Neural cell (in vitro differentiated cells): Measurements from ENCODE around the gene HSD17B4. TPM values are rescaled to one million over a fixed set of nuclear protein-coding genes. Genes with fewer than 3 reads are reported as not detected.
"Not testable (repeated sequence)": the region's sequence is repeated elsewhere in the genome, so short reads cannot be mapped to it uniquely, and the experiment has no call there.

ENCODE experiments used
- H2AFZ ChIP-seq: fragments of 200-600, 300-800 bp; sonication (generic), shearing (Covaris generic); 2 replicates; pipeline ENCODE4 v1.6.0; 2014; ENCODE audit warnings: low read depth, mild to moderate bottlenecking, antibody characterized with exemption, low read length, moderate library complexity
- H3F3A ChIP-seq: fragments of 200-600 bp; shearing (Covaris generic); 2 replicates; pipeline ENCODE4 v1.6.1; 2016; ENCODE audit warnings: mild to moderate bottlenecking, moderate library complexity, mixed read lengths, antibody characterized with exemption, low read length; ENCODE audit not compliant: insufficient read depth, poor library complexity, severe bottlenecking
- H3K27ac ChIP-seq: fragments of 200-600, 300-800 bp; sonication (generic), shearing (Covaris generic); 2 replicates; pipeline ENCODE4 v1.5.1; 2014; ENCODE audit warnings: mild to moderate bottlenecking, low read length, moderate library complexity
- H3K27me3 ChIP-seq: fragments of 300-800, 200-600 bp; sonication (generic), shearing (Covaris generic); 2 replicates; pipeline ENCODE4 v1.6.0; 2014; ENCODE audit warnings: mild to moderate bottlenecking, low read depth, low read length, moderate library complexity; ENCODE audit not compliant: insufficient read depth
- H3K36me3 ChIP-seq: fragments of 300-800, 200-600 bp; sonication (generic), shearing (Covaris generic); 2 replicates; pipeline ENCODE4 v1.5.1; 2014; ENCODE audit warnings: mild to moderate bottlenecking, antibody characterized with exemption, low read length, moderate library complexity; ENCODE audit not compliant: insufficient read depth
- H3K4me2 ChIP-seq: fragments of 300-800, 200-600 bp; sonication (generic), shearing (Covaris generic); 2 replicates; pipeline ENCODE4 v1.6.0; 2014; ENCODE audit warnings: mild to moderate bottlenecking, low read length
- H3K4me3 ChIP-seq: fragments of 300-800, 200-600 bp; sonication (generic), shearing (Covaris generic); 2 replicates; pipeline ENCODE4 v1.5.1; 2014; ENCODE audit warnings: mild to moderate bottlenecking, low read length, moderate library complexity
- H3K79me2 ChIP-seq: fragments of 200-600 bp; shearing (Covaris generic); replicated peaks from 2 replicates; pipeline ENCODE4 v1.6.0; 2014; ENCODE audit warnings: mild to moderate bottlenecking, low read length, moderate library complexity; ENCODE audit not compliant: insufficient read depth
- H3K9ac ChIP-seq: fragments of 300-800, 200-600 bp; sonication (generic), shearing (Covaris generic); 2 replicates; pipeline ENCODE4 v1.6.1; 2016; ENCODE audit warnings: mild to moderate bottlenecking, low read length, mixed read lengths
- H3K9me2 ChIP-seq: fragments of 200-600 bp; shearing (Covaris generic); 2 replicates; pipeline ENCODE4 v1.6.1; 2016; ENCODE audit warnings: mild to moderate bottlenecking, low read length, mixed read lengths; ENCODE audit not compliant: insufficient read depth
- H3K9me3 ChIP-seq: fragments of 200-600, 300-800 bp; sonication (generic), shearing (Covaris generic); 2 replicates; pipeline ENCODE4 v1.6.1; 2016; ENCODE audit warnings: mild to moderate bottlenecking, mixed run types, low read length, moderate library complexity, mixed read lengths
- H4K20me1 ChIP-seq: fragments of 200-600 bp; shearing (Covaris generic); 2 replicates; pipeline ENCODE4 v1.6.1; 2016; ENCODE audit warnings: mild to moderate bottlenecking, mixed run types; ENCODE audit not compliant: insufficient read depth
- CTCF ChIP-seq: fragments of 450-650 bp; IDR thresholded peaks from 2 replicates; pipeline ENCODE4 v1.5.1; 2014; ENCODE audit warnings: antibody characterized with exemption, mild to moderate bottlenecking, moderate library complexity; ENCODE audit not compliant: poor library complexity, severe bottlenecking
- EZH2 ChIP-seq: fragments of 200-600, 300-800 bp; shearing (Covaris generic), sonication (generic); IDR thresholded peaks from 2 replicates; pipeline ENCODE4 v1.6.1; 2014; ENCODE audit warnings: antibody characterized with exemption, low read length, borderline replicate concordance, mild to moderate bottlenecking; ENCODE audit not compliant: insufficient read depth, poor library complexity, severe bottlenecking
- MXI1 ChIP-seq: fragments of 450-650 bp; conservative IDR thresholded peaks from 2 replicates; pipeline ENCODE4 v1.6.1; 2014; ENCODE audit warnings: antibody characterized with exemption, mild to moderate bottlenecking; ENCODE audit not compliant: poor library complexity, severe bottlenecking
- RAD21 ChIP-seq: fragments of 450-650 bp; conservative IDR thresholded peaks from 2 replicates; pipeline ENCODE4 v1.6.1; 2014; ENCODE audit warnings: antibody characterized with exemption, mild to moderate bottlenecking, moderate library complexity
- REST ChIP-seq: IDR thresholded peaks from 2 replicates; pipeline ENCODE4 v1.6.1; 2012; ENCODE audit warnings: borderline replicate concordance
- SMC3 ChIP-seq: fragments of 450-650 bp; conservative IDR thresholded peaks from 2 replicates; pipeline ENCODE4 v1.6.1; 2014; ENCODE audit warnings: antibody characterized with exemption, mild to moderate bottlenecking, moderate library complexity; ENCODE audit not compliant: poor library complexity
- TAF1 ChIP-seq: IDR thresholded peaks from 2 replicates; pipeline ENCODE4 v1.6.1; 2012; ENCODE audit warnings: low read depth
- polyA plus RNA-seq: library from polyadenylated mRNA; depleted of rRNA; stranded (reverse); fragments of >200 nt; gene quantifications from 2 replicates; pipeline ENCODE4 v1.2.3, GENCODE V29; 2014

HSD17B4 gene
- polyA plus RNA-seq, 1 donor from 2014 or later = 244 TPM

GRCh38 chr5:119439140-119439631, 13.1 kb upstream of the HSD17B4 start:
- H3F3A ChIP-seq = no peaks in the 10 kb centered on the region
- H4K20me1 ChIP-seq = no peaks in the 10 kb centered on the region
- no peak overlapping the region for H3K27ac ChIP-seq
- H3K27me3 ChIP-seq = no peaks in the 10 kb centered on the region
- H3K9me2 ChIP-seq = no peaks in the 10 kb centered on the region
- no peak overlapping the region for H3K9ac ChIP-seq
- TF ChIP-seq SMC3 (no peak), TAF1 (no peak), CTCF (no peak), EZH2 (no peak), REST (no peak), RAD21 (no peak), MXI1 (no peak)
- H3K36me3 ChIP-seq = no peaks in the 10 kb centered on the region
- no peak overlapping the region for H3K4me2 ChIP-seq
- H3K79me2 ChIP-seq = no peaks in the 10 kb centered on the region
- no peak overlapping the region for H2AFZ ChIP-seq
- no peaks in the 10 kb centered on the region for H3K9me3 ChIP-seq
- no peak overlapping the region for H3K4me3 ChIP-seq

DNA sequence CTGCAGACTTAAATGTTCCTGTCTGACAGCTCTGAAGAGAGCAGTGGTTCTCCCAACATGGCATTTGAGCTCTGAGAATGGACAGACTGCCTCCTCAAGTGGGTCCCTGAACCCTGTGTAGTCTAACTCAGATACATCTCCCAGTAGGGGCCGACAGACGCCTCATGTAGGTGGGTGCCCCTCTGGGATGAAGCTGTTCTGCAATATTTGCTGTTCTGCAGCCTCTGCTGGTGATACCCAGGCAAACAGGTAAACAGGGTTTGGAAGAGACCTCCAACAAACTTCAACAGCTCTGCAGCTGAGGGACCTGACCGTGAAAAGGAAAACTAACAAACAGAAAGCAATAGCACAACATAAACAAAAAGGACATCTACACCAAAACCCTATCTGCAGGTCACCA, 12.7 kb upstream of the HSD17B4 start:
- not testable (repeated sequence) for H3K36me3 ChIP-seq, H3K4me3 ChIP-seq, H3K27ac ChIP-seq, H3K9me2 ChIP-seq, H3K4me2 ChIP-seq, H3K9me3 ChIP-seq, H3K9ac ChIP-seq, H3K79me2 ChIP-seq, H3F3A ChIP-seq, H4K20me1 ChIP-seq, H3K27me3 ChIP-seq, H2AFZ ChIP-seq

GRCh38 chr5:119444643-119445042, 7.7 kb upstream of the HSD17B4 start:
- H3K4me2 ChIP-seq, H3K27ac ChIP-seq, H2AFZ ChIP-seq, H3K79me2 ChIP-seq, H3K4me3 ChIP-seq, H3K27me3 ChIP-seq, H3K9ac ChIP-seq, H3K36me3 ChIP-seq, H3K9me3 ChIP-seq, H4K20me1 ChIP-seq, H3F3A ChIP-seq, H3K9me2 ChIP-seq: not testable (repeated sequence)
